ENCODE measurements around the gene OTUB1. TPM values are rescaled to one million over a fixed set of nuclear protein-coding genes. Genes with fewer than 3 reads are reported as not detected.

Gene OTUB1
- polyA plus RNA-seq, 12 donors = 35.1 to 61.1 (median 48.4) TPM; not detected in 1

DNA sequence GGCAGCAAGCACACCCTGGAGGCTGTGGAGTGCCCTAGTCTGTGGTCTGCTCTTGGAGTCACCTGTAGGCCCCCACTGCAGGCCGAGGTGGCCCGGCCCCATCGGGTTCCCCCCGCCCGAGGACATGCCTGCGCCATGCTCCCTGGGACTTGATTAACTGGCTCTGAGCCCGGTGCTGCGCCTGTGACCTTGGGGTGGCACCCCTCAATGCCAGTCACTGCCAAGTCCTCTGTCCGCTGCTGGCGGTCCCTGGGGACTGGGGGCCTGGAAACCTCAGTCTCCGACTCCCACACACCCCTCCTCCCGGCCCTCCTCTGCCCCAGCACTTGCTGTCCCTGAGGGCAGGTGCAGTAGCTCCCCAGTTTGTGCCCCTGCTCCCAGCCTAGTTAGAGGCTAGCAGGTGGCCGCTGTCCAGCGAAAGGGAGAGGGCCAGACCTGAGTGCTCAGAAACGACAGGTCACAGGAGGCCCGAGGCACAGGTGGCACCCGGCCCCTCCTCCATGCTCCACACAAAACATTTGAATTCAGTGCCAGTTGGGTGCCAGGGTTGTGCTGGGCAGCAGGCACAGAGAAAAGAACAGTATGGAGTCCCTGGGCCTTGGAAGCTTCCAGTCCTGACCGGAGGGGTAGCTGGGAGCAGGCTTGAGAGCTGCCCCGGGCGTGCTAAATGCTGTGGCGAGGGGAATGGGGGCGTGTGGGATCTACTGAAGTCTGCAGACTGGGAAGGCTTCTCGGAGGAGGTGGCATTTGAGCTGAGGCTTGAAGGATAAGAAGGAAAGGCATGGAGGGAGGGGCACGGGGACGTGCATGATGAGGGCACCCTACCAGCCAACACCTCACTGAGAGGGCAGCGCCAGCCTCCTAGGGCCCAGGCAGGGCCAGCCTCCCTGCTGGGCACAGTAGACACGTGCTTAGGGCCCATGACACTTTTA, 33.1 kb downstream of the OTUB1 start:
- no peak for DNase-seq

DNA sequence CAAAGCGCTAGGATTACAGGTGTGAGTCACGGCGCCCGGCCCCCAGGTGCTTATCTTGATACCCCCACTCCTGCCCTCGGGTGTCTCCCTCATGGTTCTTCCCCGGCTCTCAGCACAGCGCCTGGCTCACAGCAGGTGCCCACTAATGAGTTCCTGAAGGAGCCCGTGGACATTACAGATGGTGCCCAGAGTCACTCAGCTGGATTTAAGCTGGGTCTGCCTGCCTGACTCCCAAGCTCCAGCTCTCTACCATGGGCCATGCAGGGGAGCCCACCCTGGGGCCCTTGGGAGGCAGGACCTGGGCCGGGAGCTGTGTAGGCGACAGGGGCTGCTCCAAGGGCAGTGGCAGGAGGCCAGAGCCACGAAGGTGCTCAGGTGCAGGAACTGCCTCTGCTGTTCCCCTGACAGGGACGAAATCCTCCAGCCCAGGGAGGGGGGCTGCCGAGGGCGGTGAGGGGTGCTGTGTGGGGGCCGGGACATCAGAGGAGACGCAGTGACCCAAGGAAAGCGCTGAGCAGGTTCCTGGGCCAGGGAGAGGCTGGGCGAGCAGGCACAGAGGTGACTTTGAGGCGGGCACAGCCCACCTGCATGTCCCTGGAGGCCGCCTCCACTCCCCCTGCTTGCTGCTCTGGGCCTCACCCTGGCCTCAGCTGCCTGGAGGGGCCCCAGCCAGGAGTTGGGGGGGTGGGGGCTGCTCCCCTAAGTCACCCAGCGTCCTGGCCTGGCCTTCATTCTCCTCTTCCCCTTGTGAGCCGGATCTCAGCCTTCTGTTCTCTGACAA, 34.9 kb downstream of the OTUB1 start:
- no peak for DNase-seq

GRCh38 chr11:64021757-64022093, 35.5 kb downstream of the OTUB1 start:
- DNase-seq = no peak

DNA sequence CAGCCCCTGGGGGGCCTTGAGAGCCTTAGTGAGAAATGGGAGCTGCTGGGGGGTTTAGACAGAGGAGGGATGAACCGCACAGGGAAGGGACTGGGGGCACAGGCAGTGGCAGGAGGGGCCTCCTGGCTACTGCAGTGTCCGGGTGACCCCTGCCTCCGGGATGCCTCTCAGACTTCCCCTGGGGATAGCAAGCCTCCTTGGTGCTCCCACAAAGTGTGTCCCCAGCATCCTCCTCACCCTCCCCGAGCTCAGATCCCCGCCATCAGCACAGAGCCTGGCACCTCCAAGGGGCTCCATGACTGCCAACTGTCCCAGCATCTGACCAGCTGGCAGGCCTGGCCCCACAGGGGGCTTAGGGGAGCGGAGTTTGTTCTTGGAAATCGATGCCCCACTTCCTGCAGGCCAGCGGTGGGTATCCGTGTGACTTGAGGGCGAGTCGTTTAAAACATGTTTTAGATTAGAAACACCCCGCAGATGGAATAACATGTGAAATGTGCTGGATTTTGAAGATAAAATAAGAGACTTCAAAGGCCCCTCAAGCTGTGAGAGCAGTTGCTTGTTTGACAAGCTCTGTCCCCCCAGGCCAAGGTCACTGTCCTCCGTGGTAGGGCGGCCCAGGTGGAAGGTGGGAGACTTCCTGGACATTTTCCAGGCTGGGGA, 36.0 kb downstream of the OTUB1 start:
- DNase-seq = no peak

- DNase-seq = no peak
Measured at GRCh38 chr11:64023712-64024710, 37.8 kb downstream of the OTUB1 start.

DNA sequence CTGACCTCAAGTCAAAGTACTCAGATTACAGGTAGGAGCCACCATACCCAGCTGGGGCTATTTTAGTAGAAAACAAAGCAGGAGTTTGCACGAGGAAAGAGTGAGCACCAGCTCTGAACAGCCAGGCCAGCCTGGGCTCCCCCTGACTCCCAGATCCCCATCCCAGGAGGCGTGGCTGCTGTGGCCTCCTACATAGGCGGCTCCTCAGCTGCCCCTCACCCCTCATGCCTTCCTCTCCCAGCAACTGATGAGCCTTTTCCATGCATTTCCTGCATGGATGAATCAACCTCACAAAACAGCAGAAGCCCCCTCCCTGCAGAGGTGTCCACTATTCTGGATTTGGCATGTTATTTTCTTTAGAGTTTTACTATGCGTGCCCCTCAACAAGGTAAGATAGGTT, 39.0 kb downstream of the OTUB1 start:
- DNase-seq = no peak

GRCh38 chr11:64026575-64027205, 40.5 kb downstream of the OTUB1 start:
- DNase-seq = no peak

DNA sequence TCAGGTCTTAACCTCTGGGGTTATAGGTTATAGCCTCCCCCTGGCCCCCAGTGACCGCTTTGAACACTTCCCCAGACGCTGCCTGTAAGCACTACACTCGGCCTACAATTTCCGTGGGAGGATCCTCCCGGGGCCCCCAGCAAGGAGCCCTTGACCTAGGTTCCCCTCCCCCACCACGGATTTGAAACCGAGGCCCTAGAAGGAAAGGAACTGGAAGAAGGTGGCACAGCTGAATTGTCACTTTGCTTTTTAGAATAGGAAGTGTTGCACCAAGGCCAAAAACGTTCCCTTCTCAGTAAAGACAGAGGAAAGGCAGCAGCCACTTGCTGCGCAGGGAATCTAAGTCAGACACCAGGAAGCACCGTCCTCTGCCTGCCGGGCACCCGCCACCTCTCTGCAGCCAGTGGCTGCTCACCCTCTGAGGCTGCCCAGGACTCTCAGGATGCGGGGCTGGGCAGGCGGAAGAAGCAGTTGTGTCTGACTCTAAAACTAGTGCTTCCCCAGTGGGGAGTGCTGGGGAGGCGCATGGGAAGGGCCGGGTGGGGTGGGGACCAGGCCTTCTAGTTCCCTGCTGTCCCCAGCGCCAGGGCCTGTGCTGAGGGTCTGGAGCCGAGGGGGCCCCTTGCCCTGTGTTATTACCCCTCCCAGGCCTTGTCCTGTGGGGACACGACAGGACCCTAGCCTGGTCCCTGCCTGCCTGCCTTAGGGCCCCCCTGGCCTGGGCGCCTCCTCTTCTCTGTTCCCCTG, 41.6 kb downstream of the OTUB1 start:
- DNase-seq = no peak

DNA sequence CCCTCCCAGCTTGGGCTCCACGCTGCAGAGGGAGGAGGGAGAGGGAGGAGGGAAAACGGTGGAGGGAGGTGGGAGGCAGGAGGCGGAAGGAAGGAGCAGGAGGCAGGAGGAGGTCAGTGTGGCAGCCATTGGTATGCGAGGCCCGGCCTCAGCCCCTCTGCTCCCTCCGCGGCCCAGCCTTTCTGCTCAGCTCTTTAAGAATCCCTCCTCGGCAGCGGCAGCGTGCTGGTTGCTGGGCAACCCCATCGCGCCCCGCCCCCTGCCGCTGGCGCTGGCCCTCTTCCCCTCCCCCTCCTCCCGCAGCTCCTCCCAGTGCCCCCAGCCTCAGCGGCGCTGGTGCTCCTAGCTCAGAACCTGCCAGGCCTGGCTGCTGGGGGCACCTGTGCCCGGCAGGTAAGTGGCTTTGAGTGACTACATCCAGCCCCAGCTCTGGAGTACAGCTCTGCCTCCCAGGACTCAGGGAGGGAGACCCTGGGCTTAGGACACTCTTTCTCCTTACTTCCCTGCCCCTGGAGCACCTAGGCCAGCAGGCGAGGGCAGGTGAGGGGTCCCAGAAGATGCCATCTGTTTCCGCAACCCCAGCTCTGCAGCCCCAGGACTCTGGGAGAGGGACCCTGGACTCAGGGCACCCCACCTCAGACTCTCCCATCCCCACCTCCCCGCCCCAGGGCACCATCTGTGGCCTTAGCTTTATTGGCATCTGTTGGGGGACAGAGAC, 42.3 kb downstream of the OTUB1 start:
- DNase-seq = no peak

DNA sequence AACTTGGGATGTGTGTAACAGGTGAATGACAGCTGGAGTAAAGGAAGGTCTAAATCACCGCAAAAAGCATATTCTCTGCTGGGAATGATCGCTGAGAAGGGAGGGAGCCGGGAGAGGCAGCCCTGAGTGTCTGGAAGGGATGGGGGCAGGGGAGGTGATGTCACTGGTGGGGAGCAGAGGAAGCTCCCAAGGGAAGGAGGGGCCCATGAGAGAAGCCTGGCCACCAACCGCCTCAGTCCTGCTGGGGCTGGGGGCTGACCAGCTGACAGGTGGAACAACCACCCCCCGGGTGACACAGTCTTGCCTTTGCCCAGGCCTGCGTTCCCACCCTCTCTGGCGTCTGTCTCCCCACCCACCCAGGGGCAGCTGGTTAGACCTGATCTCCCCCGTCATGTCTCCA, 43.5 kb downstream of the OTUB1 start:
- no peak for DNase-seq

DNA sequence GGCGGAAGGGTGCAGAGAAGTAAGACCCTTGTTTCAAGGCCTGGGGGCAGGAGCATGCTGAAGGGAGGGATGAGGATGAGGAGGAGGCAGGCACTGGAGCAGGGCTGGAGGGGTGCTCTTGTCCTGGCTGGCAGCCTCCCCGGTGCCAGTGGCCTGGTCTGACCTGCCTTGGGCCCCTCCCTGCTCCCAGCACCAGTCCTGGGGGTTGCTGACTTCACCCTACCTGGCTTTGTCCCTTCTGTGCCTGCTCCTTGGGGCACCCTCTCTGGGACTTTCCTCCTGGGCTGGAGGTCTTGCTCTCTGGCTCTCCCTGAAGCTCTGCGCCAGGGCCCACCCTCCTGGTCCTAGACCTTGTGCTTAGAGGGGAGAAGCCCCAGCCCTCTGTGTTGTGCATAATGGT, 44.8 kb downstream of the OTUB1 start:
- DNase-seq = no peak

DNA sequence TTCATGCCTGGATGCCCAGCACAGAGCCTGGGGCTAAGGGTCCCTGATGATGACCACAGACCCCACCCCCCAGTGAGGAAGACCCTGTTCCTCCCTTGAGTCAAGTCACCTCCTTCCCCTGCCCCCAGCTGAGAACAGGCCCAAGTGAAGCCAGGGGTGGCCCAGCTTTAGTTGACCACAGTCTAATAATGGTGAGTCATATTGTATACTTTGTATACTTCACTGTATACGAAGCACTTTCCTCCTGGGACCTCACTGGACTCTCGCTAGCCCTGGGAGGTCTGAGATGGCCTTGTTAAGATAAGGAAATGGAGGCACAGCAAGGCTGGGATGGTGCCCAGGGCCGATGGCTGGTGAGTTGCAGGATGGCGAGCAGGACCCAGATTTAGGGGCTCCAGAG, 45.8 kb downstream of the OTUB1 start:
- DNase-seq = no peak

DNA sequence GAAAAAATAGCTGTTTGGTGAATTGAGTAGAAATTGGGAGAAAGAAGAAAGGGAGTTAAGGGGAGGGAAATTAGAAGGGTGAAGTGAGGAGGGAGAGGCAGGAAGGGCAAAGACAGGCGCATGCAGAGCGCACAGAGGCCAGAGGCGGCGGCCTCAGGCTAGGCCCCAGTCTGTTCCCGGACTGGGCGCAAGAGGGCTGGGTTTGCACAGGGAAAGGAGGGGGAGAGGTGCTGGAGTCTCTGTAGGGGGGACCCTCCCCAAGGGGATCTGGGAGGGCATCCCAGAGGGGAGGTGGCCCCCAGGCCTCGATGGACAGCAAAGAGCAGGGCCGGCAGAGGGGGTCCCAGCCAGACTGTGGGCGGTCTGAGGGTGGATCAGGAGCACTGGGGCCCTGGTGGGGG, 48.2 kb downstream of the OTUB1 start:
- DNase-seq = no peak

GRCh38 chr11:64035081-64035524, 48.9 kb downstream of the OTUB1 start:
- DNase-seq = no peak

GRCh38 chr11:64035576-64035975, 49.3 kb downstream of the OTUB1 start, which contains the start of gene FLRT1:
Gene FLRT1, plus strand, starts transcription at chr11:64035931. Its CDS starts 80,337 bp downstream, at chr11:64116268.
- DNase-seq = no peak

- no peak for DNase-seq
Measured at GRCh38 chr11:64036087-64037026, 50.1 kb downstream of the OTUB1 start.

GRCh38 chr11:64037027-64037634, 50.9 kb downstream of the OTUB1 start:
- no peak for DNase-seq

All from muscle of arm (tissue), 12 donors.